Measurements from ENCODE around the gene MEMO1. TPM values are rescaled to one million over a fixed set of nuclear protein-coding genes. Genes with fewer than 3 reads are reported as not detected.
"Not testable (repeated sequence)": the region's sequence is repeated elsewhere in the genome, so short reads cannot be mapped to it uniquely, and the experiment has no call there.

Gene MEMO1
- total RNA-seq = 32.2 TPM
- long read RNA-seq, full-length matches to known transcripts = 22 of 31 reads
- long read RNA-seq, partial matches to known transcripts = 4 of 31 reads
- long read RNA-seq, other reads (novel, unspliced or antisense) = 5 of 31 reads

DNA sequence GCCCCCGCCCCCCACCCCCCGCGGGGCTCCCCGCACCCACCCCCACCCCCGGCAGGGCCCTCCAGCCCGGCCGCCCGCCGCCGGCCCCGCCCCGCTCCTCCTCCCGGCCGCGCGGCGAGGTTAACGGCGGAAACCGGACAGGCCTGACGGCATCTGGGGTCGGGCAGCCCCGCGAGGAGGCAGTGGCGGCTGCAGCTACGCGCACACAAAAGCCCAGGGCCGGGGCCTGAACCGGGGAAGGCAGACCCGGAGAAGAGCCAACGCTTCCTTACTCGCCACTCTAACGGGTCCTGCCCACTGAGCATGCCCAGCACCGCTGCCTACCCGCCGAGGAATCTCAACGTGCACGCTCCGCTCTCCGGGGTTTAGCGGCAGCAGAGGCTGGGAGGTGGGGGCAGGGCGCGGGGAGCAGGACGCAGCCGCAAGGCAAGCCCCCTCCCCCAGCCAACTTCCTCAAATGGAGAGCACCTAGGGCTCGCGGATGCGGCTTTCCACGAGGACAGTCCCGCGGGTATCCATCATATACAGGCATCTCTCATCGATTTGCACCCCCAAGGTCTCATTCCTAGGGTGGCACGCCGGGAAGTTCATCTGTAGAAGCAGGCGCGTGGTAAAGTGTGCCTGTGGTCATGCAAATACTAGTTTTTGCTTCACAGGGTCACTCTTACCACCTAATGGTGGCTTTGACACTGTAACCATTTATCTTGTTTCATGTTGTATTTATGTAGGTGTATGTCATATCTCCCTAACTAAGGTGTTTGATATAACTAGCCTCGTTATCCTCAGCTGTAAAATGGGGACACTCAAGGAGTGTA lies at the start of gene MEMO1:
MEMO1 (minus strand) TSS at position 339 of the 815 bp plus-strand sequence. CDS start 761 bp downstream, outside the sequence.
- intact Hi-C loops (cut with DNase I) = no loop called here
- Histone ChIP-seq H3K4me1 (peaks cover 12% of the 10 kb centered on the region), H3K36me3 (no peaks in the 10 kb centered on the region), H3K27ac (peak within 1 kb of the TSS; percentile 90), H3K4me3 (peak within 1 kb of the TSS; percentile 94), H3K27me3 (no peaks in the 10 kb centered on the region), H3K9me3 (no peaks in the 10 kb centered on the region)
- DNase-seq (peak; percentile 98), ATAC-seq (peak; percentile 93)
- TF ChIP-seq, protein P1, sequence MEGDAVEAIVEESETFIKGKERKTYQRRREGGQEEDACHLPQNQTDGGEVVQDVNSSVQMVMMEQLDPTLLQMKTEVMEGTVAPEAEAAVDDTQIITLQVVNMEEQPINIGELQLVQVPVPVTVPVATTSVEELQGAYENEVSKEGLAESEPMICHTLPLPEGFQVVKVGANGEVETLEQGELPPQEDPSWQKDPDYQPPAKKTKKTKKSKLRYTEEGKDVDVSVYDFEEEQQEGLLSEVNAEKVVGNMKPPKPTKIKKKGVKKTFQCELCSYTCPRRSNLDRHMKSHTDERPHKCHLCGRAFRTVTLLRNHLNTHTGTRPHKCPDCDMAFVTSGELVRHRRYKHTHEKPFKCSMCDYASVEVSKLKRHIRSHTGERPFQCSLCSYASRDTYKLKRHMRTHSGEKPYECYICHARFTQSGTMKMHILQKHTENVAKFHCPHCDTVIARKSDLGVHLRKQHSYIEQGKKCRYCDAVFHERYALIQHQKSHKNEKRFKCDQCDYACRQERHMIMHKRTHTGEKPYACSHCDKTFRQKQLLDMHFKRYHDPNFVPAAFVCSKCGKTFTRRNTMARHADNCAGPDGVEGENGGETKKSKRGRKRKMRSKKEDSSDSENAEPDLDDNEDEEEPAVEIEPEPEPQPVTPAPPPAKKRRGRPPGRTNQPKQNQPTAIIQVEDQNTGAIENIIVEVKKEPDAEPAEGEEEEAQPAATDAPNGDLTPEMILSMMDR (IDR thresholded peaks at IDR 0.05) = no peak

DNA sequence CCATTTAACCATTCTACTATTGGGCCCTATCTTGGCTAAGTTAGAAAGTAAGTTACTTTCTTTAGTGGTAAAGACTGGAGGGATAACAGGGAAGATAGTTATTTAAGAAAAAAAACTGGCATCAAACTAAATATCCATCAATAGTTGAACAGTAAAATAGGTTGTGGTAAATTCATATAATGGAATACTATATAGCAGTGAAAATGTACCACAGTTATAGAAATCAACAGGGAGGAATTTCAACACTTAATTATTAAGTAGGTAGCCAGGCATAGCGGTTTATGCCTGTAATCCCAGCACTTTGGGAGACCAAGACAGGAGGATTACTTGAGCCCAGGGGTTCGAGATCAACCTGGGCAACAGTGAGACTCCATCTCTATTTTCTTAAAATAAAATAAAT lies 49.5 kb upstream of the MEMO1 start:
- H3K36me3 ChIP-seq = no peaks in the 10 kb centered on the region
- H3K27ac ChIP-seq = no peak overlapping the region
- no peak for ATAC-seq
- intact Hi-C loops (cut with DNase I) = no loop called here
- no peaks in the 10 kb centered on the region for H3K27me3 ChIP-seq
- H3K4me3 ChIP-seq = no peak overlapping the region
- TF ChIP-seq, protein P1 (IDR thresholded peaks at IDR 0.05) = no peak
- no peaks in the 10 kb centered on the region for H3K9me3 ChIP-seq
- peaks cover 17% of the 10 kb centered on the region for H3K4me1 ChIP-seq
- DNase-seq = no peak

DNA sequence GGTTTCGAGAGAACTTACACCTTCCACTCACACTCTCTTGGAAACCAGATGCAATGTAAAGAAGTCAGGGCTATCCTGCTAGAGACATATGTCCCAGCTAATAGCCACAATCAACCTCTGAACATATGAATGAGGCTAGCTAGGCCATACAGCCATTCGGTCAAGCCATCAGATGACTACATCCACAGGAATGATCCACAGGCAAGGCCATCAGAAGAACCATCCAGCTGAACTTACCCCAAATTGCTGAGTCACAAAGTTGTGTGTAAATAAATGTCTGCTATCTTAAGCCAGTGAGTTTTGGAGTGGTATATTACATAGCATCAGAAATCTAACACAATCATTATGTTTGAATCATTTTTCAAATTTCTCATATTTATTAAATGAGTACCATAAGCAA lies 47.3 kb upstream of the MEMO1 start:
- no peak overlapping the region for H3K27ac ChIP-seq
- intact Hi-C loops (cut with DNase I) = no loop called here
- no peaks in the 10 kb centered on the region for H3K9me3 ChIP-seq
- H3K4me3 ChIP-seq = no peak overlapping the region
- no peaks in the 10 kb centered on the region for H3K27me3 ChIP-seq
- no peaks in the 10 kb centered on the region for H3K36me3 ChIP-seq
- no peak for DNase-seq
- no peak for ATAC-seq
- TF ChIP-seq, protein P1 (IDR thresholded peaks at IDR 0.05) = no peak
- H3K4me1 ChIP-seq = peaks cover 7% of the 10 kb centered on the region

DNA sequence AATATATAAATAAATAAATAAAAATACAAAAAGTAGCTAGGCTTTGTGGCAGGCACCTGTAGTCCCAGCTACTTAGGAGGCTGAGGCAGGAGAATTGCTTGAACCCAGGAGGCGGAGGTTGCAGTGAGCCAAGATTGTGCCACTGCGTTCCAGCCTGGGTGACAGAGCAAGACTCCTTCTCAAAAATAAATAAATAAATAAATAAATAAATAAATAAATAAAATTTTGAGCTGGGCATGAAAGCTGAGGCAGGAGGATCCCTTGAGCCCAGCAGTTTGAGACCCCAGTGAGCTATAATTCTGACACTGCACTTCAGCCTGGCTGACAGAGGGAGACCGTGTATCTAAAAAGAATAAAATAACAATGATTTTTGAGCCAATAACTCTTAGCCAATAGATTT lies 43.8 kb upstream of the MEMO1 start:
- H3K36me3 ChIP-seq; DNase-seq; H3K27ac ChIP-seq; ATAC-seq; H3K4me3 ChIP-seq; H3K27me3 ChIP-seq; H3K9me3 ChIP-seq; intact Hi-C loops (cut with DNase I); H3K4me1 ChIP-seq: not testable (repeated sequence)

DNA sequence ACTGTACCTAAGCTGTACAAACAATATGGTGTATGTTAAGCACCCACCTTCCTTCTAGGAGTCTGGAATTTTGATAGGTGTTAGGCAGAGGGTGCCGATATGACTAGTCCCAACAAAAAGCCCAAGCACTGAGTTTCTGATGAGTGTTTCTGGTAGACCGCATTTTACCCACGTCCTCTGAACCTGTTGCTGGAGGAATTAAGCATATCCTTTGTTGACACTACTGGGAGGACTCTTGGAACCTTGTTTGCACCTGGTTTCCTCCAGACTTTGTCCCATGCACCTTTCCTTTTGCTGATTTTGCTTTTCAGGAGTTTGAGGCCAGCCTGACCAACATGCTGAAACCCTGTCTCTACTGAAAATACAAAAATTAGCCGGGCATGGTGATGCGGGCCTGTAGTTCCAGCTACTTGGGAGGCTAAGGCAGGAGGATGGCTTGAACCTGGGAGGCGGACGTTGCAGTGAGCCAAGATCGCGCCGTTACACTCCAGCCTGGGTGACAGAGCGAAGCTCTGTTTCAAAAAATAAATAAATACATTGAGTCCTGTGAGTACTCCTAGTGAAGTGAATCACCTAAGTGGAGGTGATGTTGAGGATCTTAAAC lies 41.1 kb upstream of the MEMO1 start:
- no peaks in the 10 kb centered on the region for H3K36me3 ChIP-seq
- intact Hi-C loops (cut with DNase I) = no loop called here
- no peaks in the 10 kb centered on the region for H3K4me1 ChIP-seq
- ATAC-seq (no peak), DNase-seq (no peak)
- no peaks in the 10 kb centered on the region for H3K9me3 ChIP-seq
- TF ChIP-seq, protein P1 (IDR thresholded peaks at IDR 0.05) = no peak
- no peak overlapping the region for H3K4me3 ChIP-seq
- no peak overlapping the region for H3K27ac ChIP-seq
- no peaks in the 10 kb centered on the region for H3K27me3 ChIP-seq

DNA sequence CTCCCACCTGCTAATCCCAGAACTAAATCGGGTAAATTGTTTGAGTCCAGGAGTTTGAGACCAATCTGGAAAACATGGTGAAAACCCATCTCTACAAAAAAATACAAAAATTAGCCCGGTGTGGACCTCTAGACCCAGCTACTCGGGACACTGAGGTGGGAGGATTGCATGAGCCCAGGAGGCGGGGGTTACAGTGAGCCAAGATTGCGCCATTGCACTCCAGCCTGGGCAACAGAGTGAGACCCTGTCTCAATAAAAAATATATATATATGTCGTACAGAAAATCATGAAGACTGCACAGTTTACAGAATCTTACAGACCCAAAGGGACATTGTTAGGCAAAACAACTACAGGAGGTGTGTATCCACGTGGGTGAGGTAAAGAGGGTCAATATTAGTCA lies 32.8 kb upstream of the MEMO1 start:
- no peaks in the 10 kb centered on the region for H3K36me3 ChIP-seq
- H3K4me1 ChIP-seq = peaks cover 6% of the 10 kb centered on the region
- intact Hi-C loops (cut with DNase I) = no loop called here
- H3K9me3 ChIP-seq = no peaks in the 10 kb centered on the region
- no peaks in the 10 kb centered on the region for H3K27me3 ChIP-seq
- H3K4me3 ChIP-seq = no peak overlapping the region
- H3K27ac ChIP-seq = no peak overlapping the region
- TF ChIP-seq, protein P1 (IDR thresholded peaks at IDR 0.05) = no peak
- peak; percentile 9 for DNase-seq
- ATAC-seq = no peak

Measured in upper lobe of right lung (tissue), 1 donor.